HG03025 (cell line): ENCODE measurements around the gene SOCS4.
"Not testable (repeated sequence)": the region's sequence is repeated elsewhere in the genome, so short reads cannot be mapped to it uniquely, and the experiment has no call there.

ENCODE experiments used
- ATAC-seq: cut with Tn5 transposase; IDR thresholded peaks from one replicate; pipeline ENCODE4 v1.9.1; 2021; ENCODE audit warnings: mild to moderate bottlenecking, moderate library complexity; ENCODE audit not compliant: unreplicated experiment, low FRiP score

Gene SOCS4

DNA sequence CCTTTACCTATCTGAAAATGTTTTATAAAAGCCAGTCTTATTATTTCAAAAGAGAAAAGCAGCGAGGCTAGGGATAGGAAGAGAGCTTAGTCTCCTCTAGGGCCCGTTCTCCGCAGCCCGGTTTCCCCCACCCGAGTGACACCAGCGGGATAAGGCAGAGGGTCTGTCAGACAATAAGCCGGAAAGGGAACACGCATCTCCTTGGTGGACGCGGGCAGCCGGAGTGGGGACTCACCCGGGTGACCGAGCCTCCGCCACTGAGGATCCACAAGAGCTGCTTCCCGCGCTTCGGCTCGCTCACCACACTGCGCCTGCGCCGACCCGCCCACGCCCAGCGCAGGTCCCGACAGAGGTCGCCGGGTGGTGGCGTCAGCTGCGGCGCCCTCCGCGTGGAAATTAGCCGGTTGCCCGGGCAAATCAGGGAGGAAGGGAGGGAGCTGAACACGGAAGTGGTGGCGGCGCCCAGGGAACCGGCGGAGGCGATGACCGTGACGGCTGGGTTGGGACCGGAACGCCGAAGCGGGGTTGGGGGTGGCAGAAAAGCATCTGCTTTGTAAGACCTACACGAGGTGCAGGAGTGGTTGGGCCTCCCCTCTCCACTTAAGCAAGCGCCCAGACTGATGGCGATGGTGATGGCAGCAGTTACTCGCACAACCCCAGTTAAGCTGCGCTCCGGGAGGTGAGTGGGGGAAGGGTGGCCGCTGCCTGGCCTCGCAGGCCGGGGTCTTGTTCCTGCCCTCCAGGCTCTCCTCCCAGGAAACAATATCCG lies at the start of gene SOCS4, which contains the start of gene WDHD1:
Gene SOCS4 (plus strand): TSS at position 444 of the 769 bp plus-strand sequence. CDS start 15,806 bp downstream, outside the sequence.
Gene WDHD1 (minus strand): TSS at position 307 of the 769 bp plus-strand sequence. CDS start 312 bp downstream, outside the sequence.
- ATAC-seq: peak; percentile 91

DNA sequence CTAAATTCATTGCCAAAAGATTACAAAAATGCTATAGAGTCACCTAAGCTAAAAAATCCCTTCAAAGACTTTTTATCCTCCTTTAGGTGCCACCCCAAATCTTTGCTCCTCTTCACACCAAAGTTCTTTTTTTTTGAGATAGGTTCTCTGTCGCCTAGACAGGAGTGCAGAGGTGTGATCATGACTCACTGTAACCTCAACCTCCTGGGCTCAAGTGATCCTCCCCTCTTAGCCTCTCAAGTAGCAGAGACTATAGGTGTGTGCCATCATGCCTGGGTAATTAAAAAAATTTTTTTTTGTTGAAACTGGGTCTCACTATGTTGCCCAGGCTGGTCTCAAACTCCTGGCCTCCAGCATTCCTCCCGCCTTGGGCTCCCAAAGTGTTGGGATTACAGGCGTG lies 48.0 kb upstream of the SOCS4 start:
- no peak for ATAC-seq

DNA sequence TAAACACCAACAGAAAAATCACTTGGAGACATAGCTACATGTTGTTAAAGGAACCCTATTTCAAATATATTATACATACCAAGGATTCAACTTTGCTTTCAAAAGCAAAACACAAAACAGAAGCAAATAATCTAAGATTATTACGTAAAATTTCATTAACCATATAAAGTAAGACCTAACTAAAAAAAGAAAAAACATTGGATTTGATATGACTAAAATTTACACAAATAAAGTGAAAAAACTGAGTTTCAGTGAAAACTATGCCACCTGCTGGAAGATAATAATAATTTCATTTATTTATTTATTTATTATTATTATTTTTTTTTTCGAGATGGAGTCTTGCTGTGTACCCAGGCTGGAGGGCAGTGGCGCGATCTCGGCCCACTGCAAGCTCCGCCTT lies 45.3 kb upstream of the SOCS4 start:
- no peak for ATAC-seq

GRCh38 chr14:54985156-54985555 lies 41.9 kb upstream of the SOCS4 start:
- no peak for ATAC-seq

- no peak for ATAC-seq
Measured at GRCh38 chr14:55000381-55000780, 26.7 kb upstream of the SOCS4 start.

DNA sequence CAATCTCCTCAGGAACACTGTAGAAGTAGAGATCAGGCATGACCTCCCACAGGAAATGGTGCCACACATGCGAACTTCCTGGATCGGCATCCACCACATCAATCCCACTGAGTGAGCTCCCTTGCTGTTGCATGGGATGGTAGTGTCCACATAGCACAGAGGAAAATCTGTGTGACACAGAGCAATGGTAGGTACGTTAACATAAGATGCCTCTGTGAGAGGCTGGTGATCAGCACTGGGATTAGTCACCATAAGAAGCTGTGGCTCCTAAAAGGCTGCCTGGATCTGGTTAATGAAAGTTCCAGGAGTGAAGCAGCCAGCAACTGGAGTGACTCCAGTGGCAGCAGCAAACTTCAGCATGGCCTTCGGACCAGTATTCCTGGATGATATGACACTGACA lies 22.0 kb upstream of the SOCS4 start:
- no peak for ATAC-seq

- ATAC-seq: no peak
Measured at GRCh38 chr14:55015006-55015405, 12.0 kb upstream of the SOCS4 start.

GRCh38 chr14:55019968-55020554 lies 7.0 kb upstream of the SOCS4 start:
- ATAC-seq: no peak

- ATAC-seq: not testable (repeated sequence)
Measured at GRCh38 chr14:55024365-55024764, 2.7 kb upstream of the SOCS4 start.

DNA sequence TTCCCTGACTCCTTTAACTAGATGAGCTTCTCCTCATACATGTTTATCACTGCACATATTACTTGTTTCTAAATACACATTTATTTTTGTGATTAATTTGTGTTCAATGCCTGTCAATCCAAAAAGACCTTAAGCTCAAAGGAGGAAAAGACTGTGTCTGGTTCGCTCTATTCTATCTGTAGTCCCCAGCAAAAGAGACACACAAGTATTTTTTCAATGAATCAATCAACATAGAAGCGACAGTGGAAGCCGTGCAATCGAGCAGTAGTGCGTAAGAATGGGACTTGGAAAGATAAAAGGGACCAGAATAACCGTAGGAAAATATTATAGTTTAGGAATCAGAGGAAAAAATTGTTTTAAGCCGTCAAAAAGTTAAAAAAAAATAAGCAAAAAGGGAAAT lies 1.1 kb upstream of the SOCS4 start:
- no peak for ATAC-seq

GRCh38 chr14:55026441-55026792 lies 619 bp upstream of the SOCS4 start:
- no peak for ATAC-seq

DNA sequence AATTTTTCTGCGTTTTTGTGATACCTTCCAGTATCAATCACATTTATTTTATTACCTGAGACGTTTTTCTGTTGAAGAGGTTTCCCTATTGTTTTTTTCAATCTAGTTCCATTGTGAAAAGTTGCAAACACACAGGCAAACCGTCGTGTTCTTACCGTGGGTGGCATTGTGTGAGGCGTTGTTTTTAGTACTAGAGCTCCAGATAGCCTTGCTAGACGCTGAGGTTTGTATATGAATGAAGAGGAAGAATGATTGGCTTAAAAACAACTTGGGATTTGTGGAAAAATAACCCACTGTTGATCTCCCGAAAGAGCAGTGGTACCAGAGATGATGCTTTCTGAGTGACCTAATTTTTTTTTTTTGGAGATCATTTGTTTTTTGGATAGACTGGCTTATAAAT lies 1.0 kb downstream of the SOCS4 start:
- no peak for ATAC-seq

DNA sequence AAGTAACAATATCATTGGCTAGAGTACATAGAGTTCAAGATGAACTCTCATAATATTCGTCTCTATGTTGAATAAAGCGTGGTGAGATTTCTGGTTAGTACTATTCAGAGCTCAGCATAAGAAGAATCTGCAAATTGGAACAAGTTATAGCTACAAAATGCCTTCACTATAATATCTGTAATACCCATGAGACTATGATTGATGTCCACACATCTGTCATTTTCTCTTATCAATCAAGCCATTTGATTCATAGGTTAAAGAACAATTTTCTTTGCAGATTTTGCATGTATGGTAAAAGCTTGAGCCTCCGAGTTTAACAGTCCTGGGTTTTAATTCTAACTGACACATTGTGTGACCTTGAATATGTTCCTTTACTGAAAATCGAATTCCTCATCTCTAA lies 1.4 kb downstream of the SOCS4 start:
- ATAC-seq: no peak

- ATAC-seq: no peak
Measured at GRCh38 chr14:55031190-55031589, 4.2 kb downstream of the SOCS4 start.

DNA sequence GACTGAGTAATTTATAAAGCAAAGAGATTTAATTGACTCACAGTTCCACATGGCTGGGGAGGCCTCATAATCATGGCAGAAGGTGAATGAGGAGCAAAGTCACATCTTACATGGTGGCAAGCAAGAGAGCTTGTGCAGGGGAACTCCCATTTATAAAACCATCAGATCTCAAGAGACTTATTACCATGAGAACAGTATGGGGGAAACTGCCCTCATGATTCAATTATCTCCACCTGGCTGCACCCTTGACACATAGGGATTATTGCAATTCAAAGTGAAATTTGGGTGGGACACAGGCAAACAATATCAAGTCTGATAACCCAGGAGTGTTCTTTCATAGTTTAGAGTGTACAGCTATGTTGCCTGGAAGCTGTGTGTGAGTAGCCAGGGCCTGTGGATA lies 11.0 kb downstream of the SOCS4 start:
- ATAC-seq: not testable (repeated sequence)

GRCh38 chr14:55038708-55039107 lies 11.7 kb downstream of the SOCS4 start:
- ATAC-seq: no peak

DNA sequence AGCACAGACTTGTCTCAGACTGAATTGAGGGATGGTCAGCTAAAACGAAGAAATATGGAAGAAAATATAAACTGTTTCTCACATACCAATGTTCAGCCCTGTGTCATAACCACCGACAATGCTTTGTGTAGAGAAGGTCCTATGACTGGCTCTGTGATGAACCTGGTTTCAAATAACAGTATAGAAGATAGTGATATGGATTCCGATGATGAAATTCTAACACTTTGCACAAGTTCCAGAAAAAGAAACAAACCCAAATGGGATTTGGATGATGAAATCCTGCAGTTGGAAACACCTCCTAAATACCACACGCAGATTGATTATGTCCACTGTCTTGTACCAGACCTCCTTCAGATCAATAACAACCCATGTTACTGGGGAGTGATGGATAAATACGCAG lies 16.5 kb downstream of the SOCS4 start:
- ATAC-seq: no peak

- ATAC-seq: no peak
Measured at GRCh38 chr14:55045087-55045486, 18.1 kb downstream of the SOCS4 start.

DNA sequence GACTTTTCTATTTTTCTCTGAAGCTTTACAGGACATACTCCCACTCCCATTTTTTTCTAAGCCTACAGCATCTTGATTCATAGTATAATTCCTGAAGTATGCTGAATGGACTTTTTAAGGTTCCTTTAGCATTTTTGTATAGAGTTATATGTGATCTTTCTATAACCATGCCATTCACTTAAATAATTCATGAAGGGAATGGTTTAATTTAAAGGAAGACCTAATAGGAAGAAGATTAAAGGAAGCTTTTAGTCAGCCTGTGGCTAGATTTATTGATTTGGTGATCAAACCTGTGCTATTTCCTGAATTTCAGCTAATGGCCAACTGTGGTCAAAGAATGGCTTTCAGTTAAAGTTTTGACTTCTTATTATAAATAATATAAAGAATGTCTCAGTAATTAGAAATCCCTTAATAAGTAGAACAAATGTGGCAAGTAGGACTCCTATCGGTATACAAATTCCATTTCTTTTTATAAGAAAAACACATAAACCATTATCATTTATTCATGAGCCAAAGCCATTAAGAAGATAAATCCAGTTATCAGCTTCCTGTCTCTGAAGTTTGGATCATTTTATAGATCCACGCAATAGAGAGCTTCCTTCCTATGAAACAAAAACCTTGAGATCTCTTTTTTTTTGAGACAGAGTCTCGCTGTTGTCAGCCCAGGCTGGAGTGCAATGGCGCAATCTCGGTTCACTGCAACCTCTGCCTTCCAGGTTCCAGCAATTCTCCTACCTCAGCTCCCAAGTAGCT lies 20.4 kb downstream of the SOCS4 start:
- ATAC-seq: no peak

GRCh38 chr14:55048900-55049436 lies 21.9 kb downstream of the SOCS4 start:
- no peak for ATAC-seq

DNA sequence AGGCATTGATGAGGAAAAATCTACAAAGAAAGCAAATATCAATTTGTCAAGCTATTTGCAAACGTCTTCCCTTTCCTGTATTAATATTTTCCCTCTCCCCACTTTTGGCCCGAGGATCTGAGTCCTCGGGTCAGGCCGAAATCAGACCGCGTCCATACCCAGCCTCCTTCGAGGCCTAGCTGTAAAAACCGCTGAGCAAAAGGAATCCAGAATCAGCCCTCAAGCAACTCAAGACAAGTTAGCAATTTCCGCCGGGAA lies 24.1 kb downstream of the SOCS4 start:
- peak; percentile 28 for ATAC-seq
